ENCODE measurements around the gene NFKBIL1. TPM values are rescaled to one million over a fixed set of nuclear protein-coding genes. Genes with fewer than 3 reads are reported as not detected.

The NFKBIL1 gene
- polyA plus RNA-seq, 2 of the 4 experiments (the other 2 are of a cell fraction) = 5.2 to 9.0 TPM

- ChIA-PET POLR2A (interaction anchor here (0.9 to 1.8 kb wide), 12 partner anchors 10 to 285 kb away, joined by 3 to 8 read pairs (median 4); partner anchors contain the start of genes BAG6, C6orf47, HSPA1B and PRRC2A), CTCF (interaction anchor here (1.0 to 15.7 kb wide), 8 partner anchors 9 to 142 kb away, joined by 3 to 331 read pairs (median 5); partner anchors contain the start of genes MICB and NCR3)
- FAIRE-seq = no peak
- Histone ChIP-seq H3K9me3 (no peaks in the 10 kb centered on the region), H3K4me2 (peak within 1 kb of the TSS; percentile 97), H3K4me1 (peaks cover 28% of the 10 kb centered on the region), H3K27ac (peak within 1 kb of the TSS; percentile 94 to 96), H3K4me3 (peak within 1 kb of the TSS; percentile 81)
- whole genome bisulfite sequencing (ENCODE audit: missing lambda C conversion rate) = 1% methylated on average over 36 of the region's 43 CpGs
- peak; percentile 79 to 90 for ATAC-seq
- DNase-seq (ENCODE audit: low read depth in 1 of 2, low spot score in 1 of 2) = peak; percentile 81 to 97
- TF ChIP-seq HOXA7 (CRISPR knock-in tag; IDR thresholded peaks at IDR 0.05) (no peak), RFX5 (IDR thresholded peaks at IDR 0.05) (no peak), ELK1 (IDR thresholded peaks at IDR 0.05; ENCODE audit: low read depth, low read length) (peak; percentile 32; the same call in 1 of the 2 replicates), TP53 (CRISPR knock-in tag; IDR thresholded peaks at IDR 0.05) (no peak), ATOH8 (CRISPR knock-in tag; IDR thresholded peaks at IDR 0.05; ENCODE audit: low read depth) (peak; percentile 27; the same call in 1 of the 2 replicates), MAX (IDR thresholded peaks at IDR 0.05) (peak; percentile 93), POLR2A (IDR thresholded peaks at IDR 0.05; ENCODE audit: low read length) (peak; percentile 87), FOXS1 (CRISPR knock-in tag; IDR thresholded peaks at IDR 0.05) (0 out of 2 replicates have a peak, but pooled peaks have one; percentile 29), BCL3 (IDR thresholded peaks at IDR 0.05) (peak; percentile 51; the same call in 2 of the 3 replicates), SMC3 (IDR thresholded peaks at IDR 0.05) (no peak), HOXB5 (CRISPR knock-in tag; IDR thresholded peaks at IDR 0.05) (peak; percentile 40; the same call in 1 of the 2 replicates), PHF8 (IDR thresholded peaks at IDR 0.05; ENCODE audit: borderline replicate concordance, low read depth) (peak; percentile 33; the same call in 1 of the 2 replicates), JUN (IDR thresholded peaks at IDR 0.05) (peak; percentile 94), ZC3H11A (IDR thresholded peaks at IDR 0.05) (no peak), HES2 (IDR thresholded peaks at IDR 0.05) (no peak), KDM5A (IDR thresholded peaks at IDR 0.05) (0 out of 2 replicates have a peak, but pooled peaks have one; percentile 13), ESRRA (IDR thresholded peaks at IDR 0.05; ENCODE audit: borderline replicate concordance, low read length) (peak; percentile 84)
- TF ChIP-seq, protein P1, sequence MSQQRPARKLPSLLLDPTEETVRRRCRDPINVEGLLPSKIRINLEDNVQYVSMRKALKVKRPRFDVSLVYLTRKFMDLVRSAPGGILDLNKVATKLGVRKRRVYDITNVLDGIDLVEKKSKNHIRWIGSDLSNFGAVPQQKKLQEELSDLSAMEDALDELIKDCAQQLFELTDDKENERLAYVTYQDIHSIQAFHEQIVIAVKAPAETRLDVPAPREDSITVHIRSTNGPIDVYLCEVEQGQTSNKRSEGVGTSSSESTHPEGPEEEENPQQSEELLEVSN (IDR thresholded peaks at IDR 0.05; ENCODE audit: borderline replicate concordance, low read depth) = peak; percentile 77
- TF ChIP-seq, protein P2, sequence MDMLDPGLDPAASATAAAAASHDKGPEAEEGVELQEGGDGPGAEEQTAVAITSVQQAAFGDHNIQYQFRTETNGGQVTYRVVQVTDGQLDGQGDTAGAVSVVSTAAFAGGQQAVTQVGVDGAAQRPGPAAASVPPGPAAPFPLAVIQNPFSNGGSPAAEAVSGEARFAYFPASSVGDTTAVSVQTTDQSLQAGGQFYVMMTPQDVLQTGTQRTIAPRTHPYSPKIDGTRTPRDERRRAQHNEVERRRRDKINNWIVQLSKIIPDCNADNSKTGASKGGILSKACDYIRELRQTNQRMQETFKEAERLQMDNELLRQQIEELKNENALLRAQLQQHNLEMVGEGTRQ (IDR thresholded peaks at IDR 0.05) = no peak
These were observed 5.5 kb upstream of the NFKBIL1 start, which contains the start of gene DDX39B for GRCh38 chr6:31541658-31542521. Gene DDX39B (minus strand): TSS chr6:31542003. CDS start chr6:31540532, 1,471 bp downstream.

GRCh38 chr6:31543639-31544038, 3.8 kb upstream of the NFKBIL1 start:
- ChIA-PET CTCF (interaction anchor here (15.7 kb wide), 1 partner anchor 54 kb away, joined by 331 read pairs; the partner anchor contains the start of gene NCR3), POLR2A (no interaction called here)
- no peak for FAIRE-seq
- Histone ChIP-seq H3K4me2 (no peak overlapping the region), H3K4me1 (peaks cover 31% of the 10 kb centered on the region), H3K27ac (no peak overlapping the region), H3K4me3 (no peak overlapping the region), H3K9me3 (no peaks in the 10 kb centered on the region)
- DNase-seq (ENCODE audit: low read depth in 1 of 2, low spot score in 1 of 2) = no peak
- 85% methylated on average over 6 of the region's 6 CpGs for WGBS (ENCODE audit: missing lambda C conversion rate)
- no peak for ATAC-seq
- TF ChIP-seq FOSB (CRISPR knock-in tag; IDR thresholded peaks at IDR 0.05) (no peak), HOXA7 (CRISPR knock-in tag; IDR thresholded peaks at IDR 0.05) (no peak), KDM5A (IDR thresholded peaks at IDR 0.05) (no peak)
